SK-N-DZ (cell line): ENCODE data around the gene GTF3C1.

ENCODE experiments used
- DNase-seq: peaks from one replicate; pipeline ENCODE4 v3.0.0-alpha.2; 2015; ENCODE audit warnings: low spot score

The GTF3C1 gene

GRCh38 chr16:27486760-27487159 lies 63.0 kb downstream of the GTF3C1 start:
- DNase-seq = no peak

GRCh38 chr16:27486344-27486743 lies 63.4 kb downstream of the GTF3C1 start:
- no peak for DNase-seq

DNA sequence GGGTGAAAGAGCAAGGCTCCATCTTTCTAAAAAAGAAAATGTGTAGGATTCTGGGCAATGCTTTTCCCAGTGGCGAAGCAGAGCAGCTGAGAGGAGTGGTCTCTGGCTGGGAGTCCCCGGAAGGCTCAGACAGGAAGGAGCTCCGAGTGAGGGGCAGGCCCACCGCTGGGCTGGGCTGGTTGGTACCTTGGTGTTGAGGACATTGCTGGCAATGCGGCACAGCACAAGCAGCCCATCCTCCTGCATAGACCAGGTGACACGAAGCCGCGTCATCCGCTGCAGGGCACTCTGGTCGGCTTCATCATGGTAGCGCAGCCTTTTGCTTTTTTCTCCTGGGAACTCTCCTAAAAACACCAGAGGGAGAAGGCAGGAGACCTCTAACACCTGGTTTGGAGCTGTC lies 63.9 kb downstream of the GTF3C1 start:
- DNase-seq = no peak

GRCh38 chr16:27485126-27485525 lies 64.6 kb downstream of the GTF3C1 start:
- no peak for DNase-seq

DNA sequence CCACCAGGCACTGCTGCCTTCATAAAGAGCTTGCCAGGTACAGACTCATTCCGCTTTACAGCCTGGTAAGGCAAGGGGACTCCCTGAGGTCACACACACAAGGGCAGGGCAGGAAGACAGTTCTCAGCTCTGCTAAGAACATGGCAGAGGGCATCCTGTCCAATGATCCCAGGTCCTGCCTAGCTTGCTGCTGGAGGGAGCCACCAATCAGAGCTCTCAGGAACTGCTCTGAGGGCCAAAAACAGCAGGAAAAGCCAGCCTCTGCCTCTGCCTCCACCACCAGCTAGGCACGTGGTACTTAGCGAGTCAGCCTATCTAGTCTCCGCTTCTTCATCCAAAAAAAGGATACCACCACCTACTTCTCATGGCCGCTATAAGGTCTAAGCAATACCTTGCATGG lies 66.1 kb downstream of the GTF3C1 start:
- no peak for DNase-seq

- DNase-seq = no peak
These were observed 66.7 kb downstream of the GTF3C1 start for GRCh38 chr16:27483088-27483437.

- no peak for DNase-seq
These were observed 67.2 kb downstream of the GTF3C1 start for GRCh38 chr16:27482397-27483087.

DNA sequence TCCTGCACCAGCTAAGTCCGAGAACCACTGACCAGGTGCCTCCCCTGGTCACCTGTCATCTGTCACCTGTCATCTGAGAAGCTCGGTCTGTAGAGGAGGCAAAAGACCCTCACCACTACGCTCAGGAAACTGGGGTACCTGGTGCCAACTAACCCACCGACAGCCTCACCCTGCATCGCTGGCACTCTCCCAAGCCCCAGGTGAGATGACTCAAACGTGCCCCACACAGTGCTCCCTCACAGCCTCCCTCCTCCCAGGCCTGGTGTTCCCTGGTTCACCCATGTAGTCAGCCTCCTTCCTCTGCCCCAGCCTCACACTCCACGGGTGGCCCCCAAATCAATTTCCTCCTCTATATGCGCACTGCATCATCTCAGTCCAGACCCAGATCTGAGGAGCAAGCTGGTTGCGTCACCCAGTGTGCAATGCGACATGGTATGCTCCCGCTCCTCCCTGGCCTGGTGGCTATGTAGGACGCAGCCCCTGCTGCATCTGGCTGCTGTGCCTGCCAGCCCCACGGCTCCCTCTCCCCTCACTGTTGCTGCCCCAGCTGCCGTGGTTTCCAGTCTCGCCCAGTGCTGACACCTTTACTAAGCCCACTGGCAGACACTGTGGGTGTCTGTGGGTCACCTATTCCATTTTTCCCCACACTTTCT lies 68.3 kb downstream of the GTF3C1 start:
- DNase-seq = no peak

DNA sequence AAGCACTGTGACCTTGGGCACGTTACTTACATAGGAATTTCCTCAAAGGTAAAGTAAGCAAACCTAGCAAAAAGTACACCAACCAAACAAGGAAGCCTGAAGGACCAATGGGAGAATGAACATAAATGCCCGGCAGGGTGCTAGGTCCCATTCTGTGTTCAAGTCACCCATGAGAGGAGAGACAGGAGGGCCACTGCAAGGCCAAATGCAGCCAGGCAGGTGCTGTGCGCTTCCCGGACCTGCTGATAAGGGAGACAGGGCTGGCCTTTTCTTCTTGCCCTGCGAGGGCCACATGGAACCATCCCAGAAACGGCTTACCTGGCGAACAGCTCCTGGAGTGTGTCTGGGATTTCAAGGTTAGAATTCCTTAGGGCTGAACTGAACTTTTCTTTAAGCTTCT lies 69.0 kb downstream of the GTF3C1 start:
- no peak for DNase-seq

GRCh38 chr16:27476240-27476639 lies 73.5 kb downstream of the GTF3C1 start:
- no peak for DNase-seq

DNA sequence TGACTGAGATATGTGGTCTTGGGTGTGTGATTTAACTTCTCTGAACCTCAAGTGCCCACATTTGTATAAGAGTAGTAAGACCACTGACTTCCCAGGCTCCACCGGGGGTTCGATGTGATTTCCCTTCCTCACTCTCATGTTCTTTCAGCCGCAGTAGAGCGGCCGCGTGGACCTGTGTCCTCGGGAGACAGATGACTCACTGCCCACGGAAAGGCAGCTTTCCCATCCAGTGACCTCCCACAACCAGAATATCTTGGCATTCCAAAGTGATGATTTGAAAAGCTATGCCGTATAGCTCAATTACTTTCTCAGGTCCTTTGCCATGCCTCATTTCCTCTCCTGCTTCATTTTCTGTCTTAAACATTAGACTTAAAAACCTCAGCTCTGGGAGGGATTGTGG lies 74.2 kb downstream of the GTF3C1 start:
- DNase-seq = no peak

DNA sequence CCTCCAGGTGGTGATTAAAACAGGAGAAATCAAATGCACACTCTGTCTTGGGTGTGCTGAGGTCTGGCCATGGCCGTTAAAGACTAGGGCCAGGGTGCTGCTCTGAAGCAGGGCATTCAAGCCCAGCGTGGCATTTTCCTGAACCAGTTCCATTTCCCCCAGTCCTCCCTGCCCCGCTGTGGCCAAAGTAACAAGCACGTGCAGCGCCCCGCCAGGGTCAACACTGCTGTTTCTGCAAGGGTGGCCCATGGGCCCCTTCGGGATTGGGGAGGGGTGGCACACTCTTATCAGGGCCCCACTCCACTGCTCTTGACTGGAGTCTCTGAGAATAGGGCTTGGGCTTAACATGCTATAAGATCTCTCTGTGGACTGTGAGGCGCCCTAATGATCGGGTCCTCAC lies 74.8 kb downstream of the GTF3C1 start:
- no peak for DNase-seq

DNA sequence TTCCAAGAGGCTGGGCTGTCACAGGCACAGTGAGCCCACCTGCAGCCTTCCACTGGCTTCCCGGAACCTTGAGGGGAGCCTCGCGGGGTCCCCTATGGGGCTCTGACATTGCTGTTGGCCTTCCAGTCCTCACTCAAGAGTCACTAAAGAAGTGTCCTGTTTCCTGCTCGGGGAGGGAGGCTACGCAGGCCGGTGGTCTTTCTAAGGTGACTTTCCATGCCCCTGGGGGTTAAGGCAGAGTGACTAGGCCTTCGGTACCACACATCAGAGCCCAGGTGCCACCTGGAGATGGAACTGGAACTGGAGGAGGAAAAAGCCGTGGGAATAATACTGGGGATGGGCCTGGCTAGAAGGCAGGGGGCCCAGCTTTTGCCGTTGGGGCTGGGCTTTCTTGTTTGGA lies 75.7 kb downstream of the GTF3C1 start:
- DNase-seq = no peak

- no peak for DNase-seq
These were observed 76.4 kb downstream of the GTF3C1 start for GRCh38 chr16:27473101-27473900.

DNA sequence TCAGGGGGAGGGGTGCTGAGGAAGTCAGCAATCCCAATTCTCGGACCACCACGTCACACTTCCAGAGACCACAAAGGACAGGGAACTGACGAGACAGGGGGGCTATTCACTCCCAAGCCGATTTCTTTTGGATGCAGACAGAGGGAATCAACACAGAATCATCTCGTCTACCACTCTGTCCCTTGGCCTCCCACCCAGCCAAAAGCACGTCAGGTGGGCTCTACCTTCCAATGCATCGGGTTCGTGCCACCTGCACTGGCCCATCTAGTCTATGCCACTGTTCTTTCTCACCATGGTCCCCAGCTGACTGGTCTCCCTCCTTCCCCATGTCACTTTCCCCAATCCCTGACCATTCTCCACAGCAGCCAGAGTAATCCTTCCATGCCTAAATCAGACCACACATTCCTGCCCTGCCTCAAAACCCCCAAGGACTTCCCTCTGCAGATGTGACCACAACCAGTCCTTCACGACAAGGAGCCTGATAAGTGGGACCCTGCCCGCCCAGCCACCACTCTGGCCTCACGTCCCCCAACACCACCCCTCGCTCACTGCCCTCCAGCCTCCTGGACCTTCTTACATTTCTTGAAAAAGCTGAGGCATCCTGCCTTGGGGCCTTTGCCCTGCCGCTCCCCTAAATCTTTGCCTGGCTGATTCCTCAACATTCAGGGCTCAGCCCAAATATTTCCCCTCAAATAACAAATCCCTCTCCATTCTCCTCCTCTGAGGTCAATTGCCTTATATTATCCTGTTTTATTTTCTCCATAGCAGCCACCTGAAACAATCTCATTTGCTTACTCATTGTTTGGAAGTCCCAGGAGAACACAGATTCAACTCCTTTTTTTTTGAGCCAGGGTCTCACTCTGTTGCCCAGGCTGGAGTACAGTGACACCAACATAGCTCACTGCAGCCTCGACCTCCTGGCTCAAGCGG lies 77.4 kb downstream of the GTF3C1 start:
- no peak for DNase-seq

DNA sequence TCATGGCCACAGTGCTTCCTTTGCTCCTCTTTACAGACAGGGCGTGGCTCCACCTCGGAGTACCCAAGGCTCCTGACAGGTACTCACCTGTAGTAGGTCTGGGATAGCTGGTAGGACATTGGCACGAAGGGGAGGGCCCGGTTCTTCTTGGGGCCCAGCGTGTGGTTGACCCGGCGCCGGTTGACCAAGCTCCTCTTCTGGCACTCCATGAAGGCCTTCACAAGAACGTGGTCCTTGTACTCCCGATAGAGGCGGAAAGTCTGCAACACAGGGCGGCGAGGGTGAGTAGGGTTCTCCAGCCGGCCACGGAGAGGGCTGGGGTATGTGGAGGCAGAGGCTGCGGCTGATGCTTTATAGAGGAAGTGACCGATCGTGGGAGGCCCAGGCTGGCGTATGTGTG lies 78.1 kb downstream of the GTF3C1 start:
- DNase-seq = no peak

DNA sequence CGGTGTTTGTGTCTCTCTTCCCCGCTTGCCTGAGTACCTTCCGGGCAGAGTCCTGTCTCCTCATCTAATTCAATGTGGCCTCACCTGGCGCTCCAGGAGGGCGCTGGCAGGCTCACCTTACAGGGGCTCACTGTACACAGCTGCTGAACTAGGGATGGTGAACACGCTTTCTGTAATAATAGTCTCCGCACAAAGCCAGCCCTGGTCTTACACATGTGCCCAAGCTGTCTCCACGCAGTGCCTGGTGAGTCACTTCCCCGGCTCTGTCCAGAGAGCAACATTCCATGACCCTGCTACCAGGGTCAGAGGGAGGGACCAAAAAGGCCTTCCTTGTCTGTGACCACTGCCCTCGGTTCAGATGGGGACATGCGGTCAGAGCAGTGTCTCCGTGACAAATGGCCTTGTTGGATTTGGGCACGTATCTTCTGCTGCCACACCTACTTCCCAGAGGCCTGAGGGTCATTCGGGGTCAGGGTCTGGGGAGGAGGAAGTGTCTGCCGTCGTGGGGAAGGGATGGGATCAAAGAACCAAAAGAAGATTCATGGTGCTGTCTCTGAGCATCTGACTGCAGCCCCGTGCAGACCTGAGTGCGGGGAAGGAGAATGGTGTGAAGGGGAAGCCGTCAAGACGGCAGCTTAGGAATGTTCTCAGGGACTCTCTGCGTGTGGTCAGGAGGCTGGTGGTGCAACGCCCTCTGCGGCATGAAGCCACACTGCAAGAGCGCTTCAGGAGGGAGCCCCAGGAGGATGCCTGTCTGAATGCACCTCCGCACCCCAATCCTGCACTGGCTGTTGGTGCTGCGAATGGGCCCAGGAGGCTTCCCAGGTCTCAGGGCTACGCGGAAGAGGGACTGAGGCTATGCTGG lies 78.9 kb downstream of the GTF3C1 start:
- no peak for DNase-seq

GRCh38 chr16:27468941-27469531 lies 80.7 kb downstream of the GTF3C1 start:
- no peak for DNase-seq

- DNase-seq = no peak
These were observed 84.2 kb downstream of the GTF3C1 start for GRCh38 chr16:27465483-27465879.
